ENCODE data around the gene KIAA1328. TPM values are rescaled to one million over a fixed set of nuclear protein-coding genes. Genes with fewer than 3 reads are reported as not detected.

Gene KIAA1328
- total and polyA plus RNA-seq, 2 donors (not counting 3 experiments of a cell fraction or from before 2014, with no cell fraction given), result 2.7 to 6.5 TPM

DNA sequence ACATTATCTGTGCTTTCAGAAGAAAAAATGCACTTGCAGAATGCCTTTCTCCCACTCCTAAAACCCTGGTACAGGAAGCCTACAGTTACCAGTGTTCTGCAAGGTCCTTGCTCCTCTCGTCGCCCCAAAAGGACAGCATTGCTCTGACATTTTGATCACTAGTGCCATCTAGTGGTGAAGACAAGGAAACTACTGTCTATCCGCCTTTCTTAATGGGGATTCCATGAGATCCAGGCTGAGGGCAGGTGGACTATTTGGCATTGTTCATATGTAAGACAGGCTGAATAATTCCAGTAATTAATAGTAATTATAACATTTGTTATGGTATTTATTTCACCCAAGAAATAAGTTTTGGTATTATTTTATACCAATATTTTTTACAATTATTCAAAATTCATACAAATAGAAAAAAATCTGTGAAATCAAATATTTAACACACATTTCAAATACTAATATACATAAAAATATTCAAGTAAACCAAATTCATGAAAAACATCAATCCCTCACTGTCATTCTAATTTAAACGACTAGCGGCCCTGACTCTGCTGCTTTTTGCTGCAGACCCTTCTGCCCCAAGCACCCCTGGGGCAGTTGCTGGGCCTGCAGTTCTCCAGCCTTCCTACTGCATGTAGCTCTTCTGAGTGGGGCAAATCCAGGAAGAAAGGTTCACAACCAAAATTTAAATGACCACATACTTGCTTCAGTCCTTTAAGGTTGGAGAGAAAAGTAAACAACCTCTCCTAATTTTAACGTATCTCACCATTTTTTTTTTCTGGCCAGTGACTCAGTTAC lies 19.1 kb upstream of the KIAA1328 start:
- TF ChIP-seq EZH2 (IDR thresholded peaks at IDR 0.05; ENCODE audit: borderline replicate concordance, low read depth, low read length, severe bottlenecking) (no peak), GATA2 (IDR thresholded peaks at IDR 0.05; ENCODE audit: insufficient read depth, insufficient read length, low read depth, low read length) (no peak), POLR2AphosphoS5 (IDR thresholded peaks at IDR 0.05; ENCODE audit: insufficient read depth, low read depth, low read length) (no peak), FOS (IDR thresholded peaks at IDR 0.05; ENCODE audit: borderline replicate concordance, insufficient read depth, low read length) (no peak), MYC (IDR thresholded peaks at IDR 0.05; ENCODE audit: low read depth, low read length) (no peak), JUN (IDR thresholded peaks at IDR 0.05; ENCODE audit: borderline replicate concordance, insufficient read depth, insufficient read length, low read depth) (no peak), MAX (IDR thresholded peaks at IDR 0.05; ENCODE audit: insufficient read depth, insufficient read length) (no peak), POLR2A (IDR thresholded peaks at IDR 0.05; ENCODE audit: low read depth, low read length) (no peak)
- TF ChIP-seq, protein P1, sequence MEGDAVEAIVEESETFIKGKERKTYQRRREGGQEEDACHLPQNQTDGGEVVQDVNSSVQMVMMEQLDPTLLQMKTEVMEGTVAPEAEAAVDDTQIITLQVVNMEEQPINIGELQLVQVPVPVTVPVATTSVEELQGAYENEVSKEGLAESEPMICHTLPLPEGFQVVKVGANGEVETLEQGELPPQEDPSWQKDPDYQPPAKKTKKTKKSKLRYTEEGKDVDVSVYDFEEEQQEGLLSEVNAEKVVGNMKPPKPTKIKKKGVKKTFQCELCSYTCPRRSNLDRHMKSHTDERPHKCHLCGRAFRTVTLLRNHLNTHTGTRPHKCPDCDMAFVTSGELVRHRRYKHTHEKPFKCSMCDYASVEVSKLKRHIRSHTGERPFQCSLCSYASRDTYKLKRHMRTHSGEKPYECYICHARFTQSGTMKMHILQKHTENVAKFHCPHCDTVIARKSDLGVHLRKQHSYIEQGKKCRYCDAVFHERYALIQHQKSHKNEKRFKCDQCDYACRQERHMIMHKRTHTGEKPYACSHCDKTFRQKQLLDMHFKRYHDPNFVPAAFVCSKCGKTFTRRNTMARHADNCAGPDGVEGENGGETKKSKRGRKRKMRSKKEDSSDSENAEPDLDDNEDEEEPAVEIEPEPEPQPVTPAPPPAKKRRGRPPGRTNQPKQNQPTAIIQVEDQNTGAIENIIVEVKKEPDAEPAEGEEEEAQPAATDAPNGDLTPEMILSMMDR (IDR thresholded peaks at IDR 0.05; ENCODE audit: extremely low read depth in 1 of 2, insufficient read depth in 1 of 2, low read depth in 1 of 2, low read length in 2 of 2), result peak; percentile 71 to 76
- CTCF ChIA-PET, result interaction anchor here (0.7 to 3.6 kb wide), 8 partner anchors 9 to 714 kb away, joined by 3 to 47 read pairs (median 6); partner anchors contain the start of genes KIAA1328 and TPGS2
- no peaks in the 10 kb centered on the region for H3K4me1 ChIP-seq (ENCODE audit: control insufficient read depth, extremely low read depth, insufficient read depth, low read length)
- H3K27me3 ChIP-seq (ENCODE audit: control insufficient read depth in 2 of 2, insufficient read depth in 2 of 2, low read length in 2 of 2), result no peaks in the 10 kb centered on the region
- dilution Hi-C loops (cut with MboI; ENCODE audit: extremely low pct_ligation_motif_present, low sequenced_read_pairs) (no loop called here), intact Hi-C loops (cut with micrococcal nuclease) (loop anchor here (1.0 to 5.0 kb wide), 3 partner anchors 40 to 712 kb away; no protein-coding TSS in a partner anchor)
- H3K79me2 ChIP-seq (ENCODE audit: control insufficient read depth, insufficient read depth, low read length), result peaks cover 4% of the 10 kb centered on the region
- no peak overlapping the region for H3K4me2 ChIP-seq (ENCODE audit: insufficient read depth, low read length)
- FAIRE-seq (peak; percentile 85), DNase-seq (ENCODE audit: low read depth, low spot score) (peak; percentile 66)
- no peaks in the 10 kb centered on the region for H3K9me1 ChIP-seq (replicated peaks; ENCODE audit: control insufficient read depth, extremely low read depth, insufficient read depth, low read length)
- H3K4me3 ChIP-seq (replicated peaks in 1 of 3; ENCODE audit: insufficient read depth in 1 of 3, low read depth in 1 of 3, low read length in 3 of 3), result no peak overlapping the region
- no TSS peak for BruUV-seq (replicated peaks)
- H3K9me3 ChIP-seq (replicated peaks; ENCODE audit: control insufficient read depth, insufficient read depth, low read length), result no peaks in the 10 kb centered on the region
- H4K20me1 ChIP-seq (replicated peaks; ENCODE audit: control insufficient read depth, extremely low read depth, insufficient read depth, low read length), result no peaks in the 10 kb centered on the region
- H3K27ac ChIP-seq (ENCODE audit: insufficient read depth, low read depth, low read length), result no peak overlapping the region
- no peak overlapping the region for H2AFZ ChIP-seq (ENCODE audit: low read depth, low read length)
- POLR2A ChIA-PET, result no interaction called here
- no peak overlapping the region for H3K9ac ChIP-seq (replicated peaks; ENCODE audit: extremely low read depth, insufficient read depth, low read length)
- H3K36me3 ChIP-seq (ENCODE audit: control insufficient read depth in 2 of 2, extremely low read depth in 1 of 2, insufficient read depth in 2 of 2, low read length in 2 of 2), result peaks cover 3 to 31% of the 10 kb centered on the region in 2 experiments
